GM12873 (cell line): Measurements from ENCODE around the gene BRDT.

Experiments used
- CTCF ChIP-seq: IDR thresholded peaks from 2 replicates; pipeline ENCODE4 v1.5.1; 2012; ENCODE audit warnings: low read depth, mild to moderate bottlenecking, moderate library complexity, low read length, control low read depth; ENCODE audit not compliant: insufficient read depth; ENCODE audit errors: missing control alignments

The BRDT gene

DNA sequence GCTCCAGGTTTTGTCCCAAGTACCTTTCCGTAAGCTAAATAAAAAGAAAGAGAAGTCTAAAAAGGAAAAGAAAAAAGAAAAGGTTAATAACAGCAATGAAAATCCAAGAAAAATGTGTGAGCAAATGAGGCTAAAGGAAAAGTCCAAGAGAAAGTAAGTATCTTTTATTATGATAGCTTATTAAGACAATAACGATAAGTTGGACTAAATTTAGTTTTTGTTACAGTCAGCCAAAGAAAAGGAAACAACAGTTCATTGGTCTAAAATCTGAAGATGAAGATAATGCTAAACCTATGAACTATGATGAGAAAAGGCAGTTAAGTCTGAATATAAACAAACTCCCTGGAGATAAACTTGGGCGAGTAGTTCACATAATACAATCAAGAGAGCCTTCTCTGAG is 31.5 kb downstream of the BRDT start:
- TF ChIP-seq CTCF, result no peak

DNA sequence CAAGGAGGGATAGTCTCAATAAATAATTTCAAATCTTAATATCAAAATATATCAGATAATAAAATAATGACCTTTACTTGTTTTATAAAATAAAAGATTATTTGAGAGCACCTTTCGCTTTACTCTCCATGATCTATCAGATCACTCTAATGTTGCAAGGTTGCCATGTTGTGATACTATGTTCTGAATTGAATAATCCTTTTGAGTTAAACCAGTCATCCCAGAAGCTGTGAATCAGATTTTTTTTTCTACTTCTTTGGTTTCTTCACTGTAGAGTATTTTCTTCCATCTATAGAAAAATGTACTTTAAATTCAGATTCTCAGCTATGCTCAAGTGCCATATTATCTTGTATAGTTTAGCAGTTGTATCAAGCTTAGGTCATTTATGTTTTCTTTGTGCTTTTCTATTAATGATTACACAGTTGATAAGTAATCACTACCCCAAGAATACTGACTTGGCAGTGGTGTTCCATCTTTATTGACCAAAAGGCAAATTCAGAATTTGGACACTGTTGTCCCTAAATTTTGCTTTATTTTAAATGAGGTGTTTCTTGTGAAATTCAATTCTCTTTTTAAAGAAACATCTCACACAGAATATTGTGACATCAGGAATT is 32.9 kb downstream of the BRDT start:
- TF ChIP-seq CTCF, result no peak

GRCh38 chr1:91993256-91993655 is 44.1 kb downstream of the BRDT start:
- no peak for TF ChIP-seq CTCF

- peak; percentile 52 for TF ChIP-seq CTCF
Measured at GRCh38 chr1:91997607-91998195, 48.5 kb downstream of the BRDT start.

DNA sequence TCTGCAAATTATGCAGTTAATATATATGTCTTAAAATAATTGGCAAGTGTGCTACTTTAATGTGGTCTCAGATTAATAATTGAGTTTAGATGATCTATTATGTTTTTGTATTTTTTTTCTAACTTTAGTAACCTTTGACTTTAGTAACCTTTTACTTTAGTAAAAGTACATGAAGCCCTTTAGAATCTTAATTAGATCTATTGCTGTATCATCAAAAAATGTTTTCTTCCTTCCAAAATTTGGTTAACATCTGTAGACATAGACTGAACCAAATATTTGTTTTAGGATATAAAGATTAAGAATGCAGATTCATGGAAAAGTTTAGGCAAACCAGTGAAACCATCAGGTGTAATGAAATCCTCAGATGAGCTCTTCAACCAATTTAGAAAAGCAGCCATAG is 54.9 kb downstream of the BRDT start:
- TF ChIP-seq CTCF, result no peak

GRCh38 chr1:92013923-92014322 is 64.7 kb downstream of the BRDT start:
- TF ChIP-seq CTCF, result no peak

DNA sequence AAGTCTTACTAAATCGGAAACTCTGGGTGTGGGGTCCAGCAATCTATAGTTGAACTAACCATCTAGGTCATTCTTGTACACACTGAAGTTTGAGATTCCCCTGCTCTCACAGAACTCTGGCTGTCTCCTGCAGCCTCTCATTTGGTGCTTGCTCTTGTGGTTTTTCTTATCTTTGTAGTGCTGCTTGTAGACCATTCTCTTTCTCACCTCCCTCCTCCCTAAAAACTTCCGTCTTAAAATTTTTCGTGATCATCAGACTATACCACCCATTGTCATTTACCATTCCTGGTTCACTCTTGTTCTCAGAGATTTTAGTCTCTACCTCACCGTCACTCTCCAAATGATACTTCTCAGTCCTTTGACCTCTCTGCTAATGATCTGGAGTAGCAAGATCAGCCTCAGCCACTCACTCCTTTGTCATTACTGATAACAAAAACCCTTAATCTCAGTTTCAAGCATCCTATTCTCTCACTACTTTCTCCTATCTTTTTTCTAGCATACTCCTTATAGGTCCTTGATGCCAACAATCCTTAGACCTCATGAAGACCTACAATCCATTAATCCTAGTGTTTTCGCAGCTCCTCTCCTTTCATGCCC is 67.6 kb downstream of the BRDT start:
- no peak for TF ChIP-seq CTCF
